Small intestine (tissue), 7 donors: Measurements from ENCODE around the gene ABHD17C. TPM values are rescaled to one million over a fixed set of nuclear protein-coding genes. Genes with fewer than 3 reads are reported as not detected.

Source experiments
- DNase-seq, 2 donors: peaks; one replicate each; pipeline versions ENCODE4 v3.0.0 to v3.0.0-alpha.2; 2013
- FAIRE-seq: peaks from 2 replicates; lab custom pipeline; 2012; peaks lifted over from hg19 to GRCh38; lab: Jason Lieb, UNC
- H3K27ac ChIP-seq, 3 donors: one replicate each; pipeline ENCODE4 v1.5.1; 2013; ENCODE audit warnings: low read length in 2 of 3, mild to moderate bottlenecking in 2 of 3, control low read depth in 1 of 3, inconsistent platforms in 1 of 3, low read depth in 1 of 3, moderate library complexity in 1 of 3
- H3K27me3 ChIP-seq, 3 donors: one replicate each; pipeline ENCODE4 v1.6.1; 2013; ENCODE audit warnings: low read length in 3 of 3, inconsistent platforms in 1 of 3; ENCODE audit not compliant: control insufficient read depth in 3 of 3, insufficient read depth in 3 of 3
- H3K36me3 ChIP-seq, 3 donors: one replicate each; pipeline ENCODE4 v1.6.1; 2013; ENCODE audit warnings: low read length in 3 of 3, inconsistent platforms in 1 of 3, low read depth in 1 of 3, mild to moderate bottlenecking in 1 of 3, moderate library complexity in 1 of 3; ENCODE audit not compliant: control insufficient read depth in 3 of 3, insufficient read depth in 2 of 3
- H3K4me1 ChIP-seq, 3 donors: one replicate each; pipeline ENCODE4 v1.6.1; 2013; ENCODE audit warnings: low read length in 2 of 3, inconsistent platforms in 1 of 3, low read depth in 1 of 3, mild to moderate bottlenecking in 1 of 3, moderate library complexity in 1 of 3; ENCODE audit not compliant: control insufficient read depth in 3 of 3, insufficient read depth in 2 of 3
- H3K4me3 ChIP-seq, 3 donors: one replicate each; pipeline ENCODE4 v1.5.1; 2013; ENCODE audit warnings: low read length in 3 of 3, control low read depth in 1 of 3, inconsistent platforms in 1 of 3, low read depth in 1 of 3, mild to moderate bottlenecking in 1 of 3, moderate library complexity in 1 of 3
- H3K9me3 ChIP-seq, 2 donors: one replicate each; pipeline ENCODE4 v1.6.1; 2013; ENCODE audit warnings: low read depth in 1 of 2, low read length in 1 of 2; ENCODE audit not compliant: control insufficient read depth in 2 of 2, insufficient read depth in 1 of 2
- WGBS, 3 donors: extraction: QIAGEN DNeasy Blood & Tissue Kit; methylation state at CpG; one replicate each; pipeline ENCODE4 v1.1.7; 2013; 5-methylcytosine and 5-hydroxymethylcytosine counted together
- polyA plus RNA-seq, 4 donors: library from polyadenylated mRNA; stranded (reverse) in 3 of 4; unstranded in 1 of 4; fragments of 200-250 nt in 3 of 4; fragments of 120-200 nt in 1 of 4; gene quantifications; one replicate each; pipeline versions ENCODE4 v1.2.1 to v1.2.3, GENCODE V29; 2013
- donor health status: healthy with polysubstance abuse.
- donor health status: control.
- donor health status: control.
- donor health status: Bipolar disorder and iron deficiency.
- donor health status: healthy.

ABHD17C gene
- polyA plus RNA-seq, 4 donors: 27.6 to 70.0 (median 33.9) TPM

GRCh38 chr15:80703081-80703480 lies 8.0 kb downstream of the ABHD17C start:
- peak overlapping the region in 1 of 3 donors; percentile 7 for H3K27ac ChIP-seq
- no peaks in the 10 kb centered on the region for H3K27me3 ChIP-seq
- peaks cover 8 to 14% (median 13%) of the 10 kb centered on the region in 3 donors for H3K4me1 ChIP-seq
- H3K4me3 ChIP-seq: no peak overlapping the region
- H3K9me3 ChIP-seq: no peaks in the 10 kb centered on the region
- DNase-seq (no peak), FAIRE-seq (no peak)
- WGBS, 3 donors: 36 to 63% (median 59%) methylated on average over 5 of the region's 5 CpGs
- peaks cover 0 to 16% (median 0%) of the 10 kb centered on the region in 3 donors for H3K36me3 ChIP-seq

- DNase-seq: no peak
- FAIRE-seq: no peak
- no peak overlapping the region for H3K4me3 ChIP-seq
- H3K9me3 ChIP-seq: no peaks in the 10 kb centered on the region
- H3K27ac ChIP-seq: no peak overlapping the region
- H3K27me3 ChIP-seq: no peaks in the 10 kb centered on the region
- H3K36me3 ChIP-seq: peaks cover 0 to 14% (median 0%) of the 10 kb centered on the region in 3 donors
- 59 to 73% (median 61%) methylated on average over 3 of the region's 3 CpGs for WGBS, 3 donors
- H3K4me1 ChIP-seq: peaks cover 5 to 10% (median 8%) of the 10 kb centered on the region in 3 donors
Observed at GRCh38 chr15:80703965-80704364, 8.9 kb downstream of the ABHD17C start.

- 73 to 82% (median 81%) methylated on average over 8 of the region's 8 CpGs for WGBS, 3 donors
- H3K36me3 ChIP-seq: peaks cover 0 to 14% (median 0%) of the 10 kb centered on the region in 3 donors
- H3K4me3 ChIP-seq: no peak overlapping the region
- H3K4me1 ChIP-seq: peaks cover 5 to 21% (median 12%) of the 10 kb centered on the region in 3 donors
- no peaks in the 10 kb centered on the region for H3K9me3 ChIP-seq
- DNase-seq (no peak), FAIRE-seq (no peak)
- no peak overlapping the region for H3K27ac ChIP-seq
- H3K27me3 ChIP-seq: no peaks in the 10 kb centered on the region
Observed at GRCh38 chr15:80706161-80706560, 11.1 kb downstream of the ABHD17C start.

GRCh38 chr15:80709542-80709941 lies 14.4 kb downstream of the ABHD17C start:
- FAIRE-seq (no peak), DNase-seq (peak; percentile 88 to 91)
- 21 to 62% (median 36%) methylated on average over 6 of the region's 6 CpGs for whole genome bisulfite sequencing, 3 donors

GRCh38 chr15:80710635-80711554 lies 15.8 kb downstream of the ABHD17C start:
- no peak overlapping the region for H3K27ac ChIP-seq
- no peaks in the 10 kb centered on the region for H3K27me3 ChIP-seq
- 74 to 82% (median 80%) methylated on average over 9 of the region's 9 CpGs for WGBS, 3 donors

More at GRCh38 chr15:80709542-80709941, 14.4 kb downstream of the ABHD17C start:
- H3K4me3 ChIP-seq: no peak overlapping the region
- H3K9me3 ChIP-seq: no peaks in the 10 kb centered on the region
- peaks cover 0 to 12% (median 2%) of the 10 kb centered on the region in 3 donors for H3K36me3 ChIP-seq
- H3K4me1 ChIP-seq: peaks cover 4 to 11% (median 4%) of the 10 kb centered on the region in 3 donors
- peak overlapping the region in 2 of 3 donors; percentile 53 to 77 for H3K27ac ChIP-seq
- H3K27me3 ChIP-seq: no peaks in the 10 kb centered on the region

GRCh38 chr15:80711886-80712285 lies 16.8 kb downstream of the ABHD17C start:
- Histone ChIP-seq H3K9me3 (no peaks in the 10 kb centered on the region), H3K27me3 (no peaks in the 10 kb centered on the region), H3K4me1 (peaks cover 4 to 11% (median 4%) of the 10 kb centered on the region in 3 donors), H3K4me3 (no peak overlapping the region), H3K27ac (peak overlapping the region in 2 of 3 donors; percentile 21 to 23), H3K36me3 (peaks cover 0 to 6% (median 2%) of the 10 kb centered on the region in 3 donors)
- no peak for FAIRE-seq
- DNase-seq: no peak
- 83 to 88% (median 86%) methylated on average over 6 of the region's 6 CpGs for WGBS, 3 donors

More at GRCh38 chr15:80710635-80711554, 15.8 kb downstream of the ABHD17C start:
- H3K4me3 ChIP-seq: no peak overlapping the region
- DNase-seq: no peak
- H3K4me1 ChIP-seq: peaks cover 4 to 11% (median 4%) of the 10 kb centered on the region in 3 donors
- no peak for FAIRE-seq
- H3K9me3 ChIP-seq: no peaks in the 10 kb centered on the region
- peaks cover 0 to 6% (median 2%) of the 10 kb centered on the region in 3 donors for H3K36me3 ChIP-seq

- 84 to 96% (median 88%) methylated on average over 4 of the region's 4 CpGs for WGBS, 3 donors
- peaks cover 4 to 11% (median 4%) of the 10 kb centered on the region in 3 donors for H3K4me1 ChIP-seq
- no peak overlapping the region for H3K27ac ChIP-seq
- H3K4me3 ChIP-seq: no peak overlapping the region
- no peaks in the 10 kb centered on the region for H3K9me3 ChIP-seq
- peaks cover 0 to 6% (median 2%) of the 10 kb centered on the region in 3 donors for H3K36me3 ChIP-seq
- no peaks in the 10 kb centered on the region for H3K27me3 ChIP-seq
- FAIRE-seq: no peak
- DNase-seq: no peak
Observed at GRCh38 chr15:80712956-80713355, 17.8 kb downstream of the ABHD17C start.

- H3K27me3 ChIP-seq: no peaks in the 10 kb centered on the region
- no peak overlapping the region for H3K4me3 ChIP-seq
- no peaks in the 10 kb centered on the region for H3K4me1 ChIP-seq
- no peaks in the 10 kb centered on the region for H3K9me3 ChIP-seq
- WGBS, 3 donors: 78 to 90% (median 89%) methylated on average over 7 of the region's 7 CpGs
- FAIRE-seq: no peak
- peaks cover 0 to 10% (median 0%) of the 10 kb centered on the region in 3 donors for H3K36me3 ChIP-seq
- no peak for DNase-seq
- H3K27ac ChIP-seq: no peak overlapping the region
Observed at GRCh38 chr15:80721476-80721875, 26.4 kb downstream of the ABHD17C start.
